Middle frontal gyrus (tissue), 1 donor: Measurements from ENCODE around the gene SPATA13.
"Not testable (repeated sequence)": the region's sequence is repeated elsewhere in the genome, so short reads cannot be mapped to it uniquely, and the experiment has no call there.

Experiments used
- DNase-seq: peaks from one replicate; pipeline ENCODE4 v3.0.0-alpha.2; 2015; ENCODE audit warnings: low spot score; ENCODE audit errors: extremely low spot score

The SPATA13 gene

DNA sequence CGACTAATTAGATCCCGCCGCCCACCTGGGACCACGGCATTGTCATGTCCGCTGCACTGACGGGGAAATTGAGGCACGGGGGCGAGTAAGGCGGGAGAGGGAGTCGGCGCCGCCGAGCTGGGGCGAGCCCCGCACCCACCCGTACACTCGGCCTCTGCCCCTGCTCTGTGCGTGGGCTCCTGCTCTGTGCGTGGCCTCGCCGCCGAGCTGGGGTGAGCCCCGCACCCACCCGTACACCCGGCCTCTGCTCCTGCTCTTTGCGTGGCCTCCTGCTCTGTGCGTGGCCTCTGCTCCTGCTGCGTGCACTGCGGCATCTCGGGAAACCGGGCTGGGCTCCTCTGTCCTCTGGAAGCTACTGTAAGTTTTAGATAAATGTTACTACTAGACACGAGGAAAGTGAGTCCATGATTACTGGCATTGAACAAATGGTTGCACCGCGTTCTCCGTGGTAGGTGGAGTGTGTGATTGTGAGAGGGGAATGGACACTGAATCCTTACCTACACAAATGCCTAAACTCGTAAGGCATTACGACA lies 148.0 kb downstream of the SPATA13 start:
- no peak for DNase-seq

DNA sequence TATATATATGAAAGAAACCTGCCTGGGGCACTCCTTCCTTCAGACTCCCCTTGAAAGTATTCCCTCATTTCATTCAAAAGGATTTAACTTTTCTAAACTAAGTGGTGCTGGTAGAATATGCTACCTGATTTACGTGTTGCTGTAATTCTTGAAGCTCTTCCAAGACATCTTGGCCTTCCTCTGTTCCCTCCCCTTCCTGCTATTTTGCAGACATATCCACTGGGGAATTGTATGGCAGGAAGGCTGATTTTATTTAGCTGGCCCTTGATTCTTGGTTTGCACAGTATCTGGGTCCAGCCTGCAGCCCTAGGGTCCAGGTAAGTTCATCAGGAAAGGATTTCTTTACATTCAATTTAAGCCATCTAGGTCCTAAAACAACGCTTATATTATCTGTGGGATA lies 148.8 kb downstream of the SPATA13 start, which contains the start of gene C1QTNF9:
Gene C1QTNF9 (plus strand): TSS at position 281 of the 400 bp plus-strand sequence. CDS start 6,424 bp downstream, outside the sequence.
- not testable (repeated sequence) for DNase-seq

DNA sequence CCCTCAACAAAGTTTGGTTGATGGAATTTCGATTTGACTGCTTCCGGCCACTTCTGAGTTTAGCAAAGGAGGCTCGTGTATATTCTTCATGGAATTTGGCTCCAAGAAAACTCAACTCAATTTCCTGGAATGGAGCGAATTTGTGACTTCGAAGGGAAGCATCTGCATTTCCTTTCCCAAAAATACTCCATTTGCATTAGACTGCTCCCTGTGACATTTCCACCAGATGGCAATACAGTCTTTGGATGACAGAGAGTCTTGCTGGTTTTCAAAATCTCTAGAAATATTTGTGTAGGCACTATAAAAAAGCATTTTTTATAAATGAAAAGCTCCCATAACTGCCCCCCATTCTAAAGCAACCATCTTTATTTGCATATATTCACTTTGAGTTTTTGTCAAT lies 152.9 kb downstream of the SPATA13 start:
- DNase-seq, result no peak

DNA sequence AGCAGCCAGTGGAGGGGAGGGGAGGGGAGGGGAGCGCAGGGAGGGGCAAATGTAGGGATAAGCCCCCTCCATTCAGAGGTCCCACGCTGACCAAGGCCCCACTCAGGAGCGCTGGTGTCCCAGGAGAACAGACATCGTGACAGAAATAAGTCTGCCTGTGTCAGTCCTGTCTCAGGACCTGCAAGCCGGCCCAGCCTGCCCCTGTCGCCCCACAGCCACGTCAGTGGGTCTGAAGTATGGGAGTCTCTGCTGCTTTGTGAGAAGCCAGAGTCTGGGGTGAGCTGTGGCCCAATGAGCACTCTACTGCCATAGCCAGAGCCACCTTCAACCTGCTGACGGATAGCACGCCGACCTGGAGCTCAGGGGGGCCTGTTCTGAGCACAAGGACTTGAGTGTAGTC lies 157.3 kb downstream of the SPATA13 start:
- DNase-seq, result not testable (repeated sequence)

DNA sequence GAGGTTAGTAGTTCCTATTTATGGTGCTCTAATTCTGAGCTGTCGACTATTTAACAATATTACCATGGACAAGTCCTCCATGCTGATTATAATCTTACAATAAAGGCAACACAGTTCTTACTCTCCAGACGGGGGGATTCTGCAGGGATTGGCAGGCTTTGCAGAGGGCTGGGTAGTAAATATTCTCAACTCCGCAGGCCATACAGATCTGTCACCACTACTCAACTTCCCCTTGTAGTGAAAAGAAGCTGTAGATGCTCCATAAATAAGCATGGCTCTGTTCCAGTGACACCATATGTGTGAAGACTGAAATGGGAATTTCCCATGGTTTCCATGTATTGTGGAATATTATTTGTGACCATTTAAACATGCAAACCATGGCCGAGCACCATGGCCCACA lies 158.4 kb downstream of the SPATA13 start:
- not testable (repeated sequence) for DNase-seq

DNA sequence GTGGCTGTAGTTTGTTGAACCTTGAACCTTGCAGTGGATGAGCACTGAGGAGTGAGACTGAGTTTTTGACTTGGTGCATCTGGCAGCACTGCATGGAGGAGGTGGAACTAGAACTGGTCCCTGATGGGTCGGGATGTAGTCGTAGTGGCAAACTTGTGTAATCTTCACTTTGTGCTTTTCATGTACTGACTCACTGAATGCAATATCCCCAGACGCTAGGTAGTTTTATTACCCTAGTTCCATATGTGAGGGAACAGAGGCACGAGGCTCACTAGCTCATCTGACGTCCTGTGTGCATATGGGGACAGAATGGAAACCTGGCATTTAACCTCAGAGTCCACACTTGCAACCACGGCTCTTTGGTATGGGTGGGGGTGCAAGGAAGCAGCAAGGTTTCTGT lies 159.1 kb downstream of the SPATA13 start:
- DNase-seq, result not testable (repeated sequence)

DNA sequence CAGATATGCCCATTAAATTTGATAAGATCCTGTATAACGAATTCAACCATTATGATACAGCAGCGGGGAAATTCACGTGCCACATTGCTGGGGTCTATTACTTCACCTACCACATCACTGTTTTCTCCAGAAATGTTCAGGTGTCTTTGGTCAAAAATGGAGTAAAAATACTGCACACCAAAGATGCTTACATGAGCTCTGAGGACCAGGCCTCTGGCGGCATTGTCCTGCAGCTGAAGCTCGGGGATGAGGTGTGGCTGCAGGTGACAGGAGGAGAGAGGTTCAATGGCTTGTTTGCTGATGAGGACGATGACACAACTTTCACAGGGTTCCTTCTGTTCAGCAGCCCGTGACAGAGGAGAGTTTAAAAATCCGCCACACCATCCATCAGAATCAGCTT lies 160.9 kb downstream of the SPATA13 start:
- not testable (repeated sequence) for DNase-seq

DNA sequence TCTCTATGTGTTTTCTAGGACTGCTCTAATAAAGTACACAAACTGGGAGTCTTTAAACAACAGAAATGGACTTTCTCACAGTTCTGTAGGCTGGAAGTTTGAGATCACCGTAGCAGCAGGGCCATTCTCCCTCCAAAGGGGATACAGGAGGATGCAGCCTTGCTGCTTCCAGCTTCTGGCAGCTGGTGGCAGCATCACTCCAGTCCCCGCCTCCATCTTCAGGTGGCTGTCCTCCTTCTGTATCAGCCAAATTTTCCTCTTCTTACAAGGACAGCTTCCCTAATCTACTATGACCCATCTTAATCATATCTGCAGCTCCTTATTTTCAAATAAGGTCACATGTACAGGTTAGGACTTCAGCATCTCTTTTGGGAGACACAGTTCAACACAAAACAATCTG lies 161.9 kb downstream of the SPATA13 start:
- DNase-seq, result not testable (repeated sequence)

DNA sequence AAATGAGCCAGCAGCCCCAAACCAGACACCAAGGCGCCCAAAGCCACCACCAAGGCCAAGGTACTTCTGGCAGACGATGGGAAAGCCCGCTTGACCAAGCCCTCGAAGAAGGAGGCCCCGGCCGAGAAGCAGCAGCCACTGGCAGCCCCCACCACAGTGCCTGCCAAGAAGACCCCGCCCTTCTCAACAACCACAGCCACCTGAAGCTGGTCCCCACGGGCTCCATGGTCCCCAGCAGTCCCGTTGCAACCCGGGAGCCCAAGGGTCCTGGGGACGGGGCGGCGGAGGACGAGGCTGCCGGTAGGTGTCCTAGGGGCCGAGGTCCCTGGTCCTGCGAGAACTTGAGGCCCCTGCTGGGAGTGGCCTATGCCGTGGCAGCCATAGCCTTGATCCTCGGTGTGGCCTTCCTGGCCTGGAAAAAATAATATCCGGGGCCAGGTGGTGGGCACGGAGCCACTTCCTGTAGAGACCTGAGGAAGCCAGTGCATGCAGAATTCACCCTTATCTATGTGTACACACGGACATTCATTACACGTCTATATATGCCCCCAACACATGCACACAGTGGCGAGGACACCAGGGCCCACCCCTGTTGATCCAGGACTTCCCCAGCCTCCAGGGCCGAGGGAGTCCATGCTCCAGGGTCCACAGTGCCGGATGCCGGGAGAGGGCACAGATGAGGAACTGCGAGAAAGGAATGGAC lies 162.7 kb downstream of the SPATA13 start:
- DNase-seq, result no peak

DNA sequence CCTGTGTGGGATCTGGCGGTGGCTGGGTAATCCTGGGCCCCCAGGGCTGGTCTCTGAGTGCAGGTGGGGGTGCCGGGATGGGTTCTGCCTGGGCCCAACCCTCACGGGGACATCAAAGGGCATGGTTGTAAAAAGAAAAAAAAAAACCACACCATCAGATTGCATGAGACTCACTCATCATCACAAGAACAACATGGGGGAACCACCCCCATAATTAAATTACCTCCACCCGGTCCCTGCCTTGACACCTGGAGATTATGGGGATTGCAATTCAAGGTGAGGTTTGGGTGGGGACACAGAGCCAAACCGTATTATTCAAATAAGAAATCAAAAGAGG lies 163.2 kb downstream of the SPATA13 start:
- no peak for DNase-seq

DNA sequence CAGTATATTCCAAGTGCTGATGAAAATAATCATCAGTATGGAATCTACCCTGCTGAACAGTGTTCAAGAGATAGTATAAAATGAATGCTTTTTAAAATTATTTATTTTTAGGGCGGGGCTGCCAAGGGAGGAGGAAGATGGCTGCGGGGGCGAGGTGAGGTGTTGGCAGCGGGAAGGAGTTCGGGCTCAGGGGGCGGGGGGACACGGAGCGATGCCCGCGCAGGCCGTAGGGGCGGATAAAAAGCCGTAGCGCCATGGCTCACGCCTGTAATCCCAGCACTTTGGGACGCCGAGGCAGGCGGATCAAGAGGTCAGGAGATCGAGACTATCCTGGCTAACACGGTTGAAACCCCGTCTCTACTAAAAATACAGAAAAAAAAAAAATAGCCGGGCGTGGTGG lies 167.1 kb downstream of the SPATA13 start:
- DNase-seq, result not testable (repeated sequence)

DNA sequence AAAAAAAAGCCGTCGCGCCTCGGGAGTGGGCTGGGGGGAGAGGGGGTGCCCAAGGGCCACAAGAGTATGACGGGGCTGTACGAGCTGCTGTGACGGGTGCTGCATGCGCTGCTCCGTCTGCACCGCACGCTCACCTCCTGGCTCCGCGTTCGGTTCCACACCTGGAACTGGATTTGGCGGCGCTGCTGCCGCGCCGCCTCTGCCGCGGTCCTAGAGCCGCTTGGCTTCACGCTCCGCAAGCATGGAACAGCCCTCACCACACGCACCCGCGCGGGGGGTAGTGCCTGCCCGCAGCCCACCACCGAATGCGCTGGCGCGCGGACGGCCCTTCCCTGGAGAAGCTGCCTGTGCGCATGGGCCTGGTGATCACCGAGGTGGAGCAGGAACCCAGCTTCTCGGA lies 167.6 kb downstream of the SPATA13 start:
- no peak for DNase-seq

DNA sequence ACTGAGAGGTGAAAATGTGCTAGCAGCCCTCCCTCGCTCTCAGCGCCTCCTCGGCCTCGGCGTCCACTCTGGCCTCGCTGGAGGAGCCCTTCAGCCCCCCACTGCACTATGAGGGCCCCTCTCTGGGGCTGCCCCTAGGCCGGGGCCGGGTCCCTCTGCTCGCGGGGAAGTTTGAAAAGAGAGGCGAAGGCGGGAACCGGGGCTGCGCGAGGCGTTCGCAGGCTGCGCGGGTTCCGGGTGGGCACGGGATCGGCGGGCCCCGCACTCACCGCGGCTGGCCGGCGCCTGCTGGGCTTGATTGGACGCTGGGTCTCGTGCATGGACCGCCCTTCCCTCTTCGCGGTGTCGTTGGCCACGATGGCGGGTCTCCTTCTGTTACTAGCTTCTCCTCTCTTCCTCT lies 178.2 kb downstream of the SPATA13 start:
- DNase-seq, result no peak

DNA sequence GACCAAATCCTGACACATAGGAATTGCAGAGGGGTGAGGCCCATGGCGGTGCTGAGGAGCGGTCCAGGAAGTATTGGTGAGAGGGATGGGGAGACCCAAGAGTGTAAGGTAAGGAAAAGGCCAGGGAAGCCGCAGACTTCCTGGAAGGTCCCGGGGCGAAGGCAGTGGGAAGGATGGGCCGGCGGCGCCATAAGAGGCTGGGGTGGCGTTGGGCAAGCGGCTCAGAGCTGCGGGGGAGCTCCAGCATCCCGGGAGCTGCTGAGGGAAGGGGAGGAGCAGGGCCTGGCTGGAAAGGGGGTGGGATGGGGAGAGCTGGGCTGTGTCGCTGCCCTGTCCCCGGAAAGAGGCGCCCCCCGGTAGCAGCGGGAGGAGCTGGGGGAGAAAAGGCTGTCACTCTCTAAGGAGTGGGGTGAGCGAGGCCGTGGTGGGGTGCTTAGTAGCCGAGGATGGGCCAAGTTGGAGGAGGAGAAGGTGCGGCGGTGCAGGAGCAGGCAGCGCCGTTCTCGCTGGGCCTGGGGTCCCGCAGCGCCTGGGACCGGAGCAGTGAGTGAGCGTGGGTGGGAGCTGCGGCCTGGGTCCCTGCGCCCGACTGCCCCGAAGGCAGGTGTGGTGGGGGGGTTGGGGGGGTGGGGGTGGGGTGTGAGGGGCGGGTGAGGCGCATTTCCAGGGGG lies 179.6 kb downstream of the SPATA13 start:
- no peak for DNase-seq

DNA sequence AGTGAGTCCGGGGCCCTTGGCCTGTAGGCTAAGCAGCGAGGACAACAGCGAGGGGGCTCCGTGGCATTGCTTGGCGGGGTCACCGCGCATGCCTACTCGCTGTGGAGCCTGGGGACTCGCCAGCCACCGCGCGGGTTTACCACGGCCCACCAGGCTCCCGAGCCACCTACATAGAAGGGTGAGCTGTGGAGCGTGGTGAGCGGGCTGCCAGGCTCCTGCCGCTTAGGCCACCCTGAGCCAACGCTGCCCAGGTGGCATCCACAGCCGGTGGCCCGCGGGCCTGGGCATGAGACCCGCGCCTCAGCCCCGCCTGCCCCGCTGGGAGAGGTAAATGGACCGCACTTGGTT lies 180.1 kb downstream of the SPATA13 start:
- DNase-seq, result no peak

DNA sequence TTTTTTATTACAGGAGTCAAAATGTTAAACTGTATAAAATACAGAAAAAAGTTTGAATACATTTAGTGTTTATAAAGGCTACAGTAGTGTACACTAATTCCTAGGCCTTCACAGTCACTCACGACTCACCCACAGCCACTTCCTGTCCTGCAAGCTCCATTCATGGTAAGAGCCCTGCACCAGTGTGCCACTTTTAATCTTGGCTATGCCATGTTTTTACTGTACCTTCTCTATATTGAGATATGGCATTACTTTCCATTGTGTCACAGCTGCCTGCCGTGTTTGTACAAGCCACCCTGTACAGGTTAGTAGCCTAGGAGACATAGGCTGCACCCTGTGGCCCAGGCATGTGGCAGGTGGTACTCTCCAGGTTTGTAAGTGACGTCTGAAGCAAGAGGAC lies 180.9 kb downstream of the SPATA13 start:
- no peak for DNase-seq

DNA sequence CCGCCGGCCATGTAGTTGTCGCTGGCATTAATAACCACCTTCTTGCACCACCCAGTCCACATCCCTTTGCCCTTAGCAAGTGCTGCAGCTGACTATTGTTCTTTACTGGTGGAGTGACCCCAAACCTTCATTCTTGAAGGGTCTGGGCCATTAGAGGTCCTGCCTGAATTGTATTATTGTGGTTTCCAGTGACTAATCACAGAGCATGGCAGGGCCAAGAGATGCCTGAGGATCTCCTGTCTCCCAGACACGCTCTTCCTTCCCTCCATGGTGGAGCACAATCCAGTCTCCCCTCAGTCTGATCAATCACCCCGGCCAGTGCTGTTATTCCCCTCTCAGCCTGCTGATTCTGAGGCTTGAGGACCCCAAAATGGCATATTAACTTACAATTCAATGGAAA lies 187.9 kb downstream of the SPATA13 start:
- DNase-seq, result no peak

DNA sequence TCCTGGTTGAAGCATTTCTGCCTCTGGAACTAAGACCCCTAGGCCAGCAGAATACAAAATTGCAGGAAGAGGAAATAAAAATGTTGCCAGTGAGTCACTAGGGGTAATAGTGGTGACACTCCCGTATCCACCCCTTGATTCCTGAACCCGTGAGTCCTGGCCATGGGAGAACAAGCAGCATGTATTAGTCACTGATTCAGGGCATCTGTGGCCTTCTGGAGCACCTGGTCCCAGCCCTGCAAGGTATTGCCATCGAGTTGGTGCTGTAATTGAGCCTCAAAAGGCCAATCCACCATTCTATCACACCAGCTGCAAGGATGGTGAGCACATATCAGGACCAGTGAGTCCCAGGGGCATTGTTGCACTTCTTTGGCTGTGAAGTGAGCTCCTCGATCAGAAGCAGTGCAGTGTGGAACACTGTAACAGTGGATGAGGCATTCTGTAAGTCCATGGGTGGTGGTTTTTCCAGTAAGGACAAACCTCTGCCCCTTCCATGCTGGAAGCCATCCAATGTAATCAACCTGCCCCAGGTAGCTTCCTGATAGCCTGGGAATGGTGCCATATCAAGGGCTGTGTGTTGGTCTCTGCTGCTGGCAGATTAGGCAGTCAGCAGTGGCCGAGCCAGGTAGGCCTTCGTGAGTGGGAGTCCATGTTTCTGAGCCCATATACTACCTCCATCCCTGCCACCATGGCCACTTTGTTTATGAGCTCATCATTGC lies 188.4 kb downstream of the SPATA13 start:
- no peak for DNase-seq

DNA sequence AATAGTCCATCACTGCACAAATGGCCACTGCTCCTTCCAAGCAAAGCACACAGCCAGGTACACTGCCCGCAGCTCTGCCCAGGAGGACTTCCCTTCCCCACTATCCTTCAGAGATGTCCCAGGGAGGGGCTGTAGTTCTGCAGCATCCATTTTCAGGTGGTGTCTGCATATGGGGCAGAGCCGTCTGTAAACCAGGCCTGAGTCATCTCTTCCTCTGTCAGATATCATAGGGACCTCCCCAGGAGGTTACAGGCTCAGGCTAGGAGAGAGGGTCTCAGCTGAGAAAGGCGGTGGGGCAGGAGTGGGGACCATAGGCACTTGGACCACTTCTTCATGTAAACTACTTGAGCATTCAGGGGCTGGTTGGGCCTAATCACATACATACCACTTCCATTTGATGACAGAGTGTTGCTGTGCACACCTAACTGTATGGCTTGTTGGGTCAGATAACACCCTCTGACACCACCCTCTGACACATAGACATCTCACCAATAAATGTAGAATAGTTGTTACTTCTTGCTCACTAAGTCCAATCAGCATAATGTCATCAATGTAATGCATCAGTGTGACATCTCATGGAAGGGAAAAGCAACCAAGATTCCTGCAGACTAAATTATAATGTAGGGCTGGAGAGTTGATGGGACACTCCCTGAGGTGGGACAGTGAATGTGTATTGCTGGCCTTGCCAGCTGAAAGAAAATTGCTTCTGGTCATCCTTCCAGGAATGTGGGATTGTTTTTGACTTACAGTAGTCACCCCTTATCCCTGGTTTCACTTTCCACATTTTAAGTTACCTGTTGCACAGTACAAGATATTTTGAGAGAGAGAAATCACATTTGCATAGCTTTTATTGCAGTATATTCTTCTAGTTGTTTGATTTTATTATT lies 189.5 kb downstream of the SPATA13 start:
- not testable (repeated sequence) for DNase-seq

DNA sequence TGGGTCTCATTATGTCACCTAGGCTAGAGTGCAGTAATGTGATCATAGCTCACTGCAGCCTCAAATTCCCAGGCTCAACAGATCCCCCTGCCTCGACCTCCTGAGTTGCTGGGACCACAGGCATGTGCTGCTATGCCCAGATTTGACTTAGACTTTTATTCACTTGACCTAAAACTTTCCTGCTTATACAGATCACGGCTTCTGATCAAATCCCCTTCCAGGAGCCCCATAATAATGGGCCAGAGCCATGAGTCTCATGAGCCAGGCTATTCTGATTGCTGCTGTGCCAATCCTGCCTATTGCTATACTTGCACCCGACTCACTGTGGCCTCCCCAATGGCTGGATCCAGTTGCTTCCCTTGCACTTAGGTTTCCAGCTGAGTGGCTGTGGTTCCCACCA lies 190.9 kb downstream of the SPATA13 start:
- no peak for DNase-seq

DNA sequence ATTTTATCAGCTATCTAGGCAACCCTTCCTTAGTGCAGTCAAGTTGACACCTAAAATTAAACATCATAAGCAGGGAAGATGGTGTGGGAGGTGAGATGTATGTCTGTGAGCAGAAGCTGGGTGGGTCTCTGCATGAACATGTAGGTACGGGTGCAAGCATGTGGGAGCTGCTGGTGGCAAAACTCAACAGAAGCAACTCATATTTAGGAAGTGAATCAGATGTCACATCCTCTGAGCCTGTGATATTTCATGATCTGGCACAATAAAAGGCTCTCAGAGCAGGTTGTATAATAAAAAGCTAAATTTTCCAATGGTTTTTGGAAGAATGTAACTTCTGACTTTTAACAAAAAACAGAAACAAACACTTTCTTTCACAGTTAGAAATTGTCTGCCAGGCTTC lies 193.2 kb downstream of the SPATA13 start:
- DNase-seq, result no peak
